K562 (cell line): ENCODE data around the gene RAB4B. TPM values are rescaled to one million over a fixed set of nuclear protein-coding genes. Genes with fewer than 3 reads are reported as not detected.

Experiments
- ARHGAP35 ChIP-seq: fragments of 450-650 bp; IDR thresholded peaks from 2 replicates; pipeline ENCODE4 v1.6.1; 2018; ENCODE audit not compliant: partially characterized antibody
- CEBPZ ChIP-seq: fragments of 150-350 bp; IDR thresholded peaks from 2 replicates; pipeline ENCODE4 v1.6.1; 2014; ENCODE audit warnings: low read depth, mild to moderate bottlenecking, low read length, borderline replicate concordance
- COPS2 ChIP-seq: fragments of 450-650 bp; conservative IDR thresholded peaks from 2 replicates; pipeline ENCODE4 v1.6.1; 2016; ENCODE audit warnings: mild to moderate bottlenecking, moderate library complexity
- CXXC5 ChIP-seq: fragments of 250-450 bp; sonication (Bioruptor Pico); IDR thresholded peaks from 2 replicates; pipeline ENCODE4 v1.8.0; 2022; ENCODE audit warnings: inconsistent platforms, mild to moderate bottlenecking, moderate library complexity
- HDAC1 ChIP-seq, 2 experiments: fragments of 450-650 bp; IDR thresholded peaks; 2 replicates each; pipeline ENCODE4 v1.6.1; 2016 to 2017; ENCODE audit warnings: inconsistent platforms in 1 of 2, mild to moderate bottlenecking in 1 of 2, moderate library complexity in 1 of 2
- ILK ChIP-seq: fragments of 450-650 bp; IDR thresholded peaks from 2 replicates; pipeline ENCODE4 v1.6.1; 2016; ENCODE audit warnings: missing genetic modification characterization, low read depth, mild to moderate bottlenecking, missing compliant biosample characterization, moderate library complexity, borderline replicate concordance
- LCOR ChIP-seq: sonication (generic); formaldehyde crosslinking; IDR thresholded peaks from 2 replicates; pipeline ENCODE4 v1.8.0; 2022; ENCODE audit warnings: mild to moderate bottlenecking, missing genetic modification reagents
- MITF ChIP-seq: IDR thresholded peaks from 2 replicates; pipeline ENCODE4 v1.6.1; 2014; ENCODE audit warnings: antibody characterized with exemption
- PCBP2 ChIP-seq: fragments of 200-400 bp; formaldehyde crosslinking; IDR thresholded peaks from 2 replicates; pipeline ENCODE4 v1.6.1; 2018; ENCODE audit warnings: low read length, low read depth, mild to moderate bottlenecking, moderate library complexity; ENCODE audit not compliant: poor library complexity, severe bottlenecking
- RUNX1 ChIP-seq: sonication (generic); IDR thresholded peaks from 2 replicates; pipeline ENCODE4 v1.6.1; 2016; ENCODE audit warnings: antibody characterized with exemption, low read depth
- TAF9B ChIP-seq: fragments of 450-650 bp; IDR thresholded peaks from 2 replicates; pipeline ENCODE4 v1.6.1; 2018; ENCODE audit warnings: mild to moderate bottlenecking; ENCODE audit not compliant: partially characterized antibody
- TFAP4 ChIP-seq: sonication (generic); formaldehyde crosslinking; IDR thresholded peaks from 2 replicates; pipeline ENCODE4 v1.8.0; 2022; ENCODE audit warnings: missing genetic modification reagents, mild to moderate bottlenecking, moderate library complexity, borderline replicate concordance
- THAP12 ChIP-seq: fragments of 250-450 bp; sonication (Bioruptor Pico); IDR thresholded peaks from 2 replicates; pipeline ENCODE4 v1.9.0; 2021; ENCODE audit warnings: mild to moderate bottlenecking, inconsistent platforms
- VEZF1 ChIP-seq: fragments of 200-800 bp; sonication (Bioruptor generic); IDR thresholded peaks from 2 replicates; pipeline ENCODE4 v1.6.1; 2017; ENCODE audit warnings: missing genetic modification characterization, missing compliant biosample characterization
- YBX1 ChIP-seq: fragments of 450-650 bp; IDR thresholded peaks from 2 replicates; pipeline ENCODE4 v1.7.1; 2016; ENCODE audit warnings: mild to moderate bottlenecking
- ZNF143 ChIP-seq: sonication (generic); formaldehyde crosslinking; IDR thresholded peaks from 2 replicates; pipeline ENCODE4 v1.9.0; 2022; ENCODE audit warnings: mild to moderate bottlenecking, missing genetic modification reagents
- ZNF444 ChIP-seq: fragments of 250-450 bp; sonication (Bioruptor Pico); IDR thresholded peaks from 2 replicates; pipeline ENCODE4 v1.4.0; 2020; ENCODE audit warnings: mild to moderate bottlenecking, moderate library complexity
- ZNF695 ChIP-seq: fragments of 450-650 bp; formaldehyde crosslinking; IDR thresholded peaks from 2 replicates; pipeline ENCODE4 v1.4.0; 2020; ENCODE audit warnings: mild to moderate bottlenecking, moderate library complexity
- polyA plus RNA-seq, 8 experiments: library from polyadenylated mRNA; depleted of rRNA in 4 of 8; stranded (reverse) in 5 of 8; unstranded in 3 of 8; fragments of >200 nt; fragmentation: Nextera tagmentation in 2 of 8; fragmentation: Illumina TruSeq in 1 of 8; extraction: Ambion mirVana in 2 of 8; extraction: Trizol in 1 of 8; gene quantifications; 2 replicates each; pipeline versions ENCODE4 v1.2.1 to v1.2.3, GENCODE V29; 2011 to 2014; ENCODE audit warnings: inconsistent platforms in 1 of 8, missing spikeins in 1 of 8
- total RNA-seq, 7 experiments: library from RNA; depleted of rRNA in 6 of 7; stranded (reverse); fragments of >200 nt in 6 of 7; fragmentation: Illumina TruSeq in 2 of 7; extraction: Trizol in 2 of 7; gene quantifications; 2 replicates each; pipeline versions ENCODE4 v1.2.1 to v1.2.3, GENCODE V29; 2011 to 2021; ENCODE audit warnings: low replicate concordance in 1 of 7

RAB4B gene
- total and polyA plus RNA-seq, 9 of the 15 experiments (the other 6 are each of a cell fraction or from before 2014, with no cell fraction given) = 0.28 to 20.4 (median 9.0) TPM

GRCh38 chr19:40827386-40828247 is 49.6 kb downstream of the RAB4B start (continued):
- no peak for TF ChIP-seq THAP12 (CRISPR knock-in tag)
- TF ChIP-seq CEBPZ = no peak
- no peak for TF ChIP-seq PCBP2
- no peak for TF ChIP-seq ILK (tag)
- TF ChIP-seq ZNF143 = no peak
- no peak for TF ChIP-seq YBX1
- TF ChIP-seq ZNF444 (CRISPR knock-in tag) = no peak
- no peak for TF ChIP-seq ZNF695 (CRISPR knock-in tag)
- TF ChIP-seq LCOR (CRISPR knock-in tag) = no peak
- no peak for TF ChIP-seq HDAC1 (IDR thresholded peaks at IDR 0.05)
- no peak for TF ChIP-seq MITF
- no peak for TF ChIP-seq ARHGAP35
- no peak for TF ChIP-seq RUNX1
- TF ChIP-seq TFAP4 (CRISPR knock-in tag) = no peak
- TF ChIP-seq TAF9B = no peak
- TF ChIP-seq COPS2 = no peak
- TF ChIP-seq CXXC5 (CRISPR knock-in tag) = 0 out of 2 replicates have a peak, but pooled peaks have one; percentile 28
- TF ChIP-seq VEZF1 (CRISPR knock-in tag) = no peak
